T-cell (primary cell): ENCODE measurements around the gene CCNJL. TPM values are rescaled to one million over a fixed set of nuclear protein-coding genes. Genes with fewer than 3 reads are reported as not detected.

Source experiments
- ATAC-seq, 4 experiments: fragments of 200-7000 bp in 3 of 4; fragments of 150-1000 bp in 1 of 4; cut with Tn5 transposase; replicated peaks in 1 of 4; 1 replicate in 3 of 4; 2 replicates in 1 of 4; pipeline ENCODE4 v1.10.0; 2021; ENCODE audit warnings: moderate library complexity in 3 of 4, mild to moderate bottlenecking in 2 of 4, moderate number of reproducible peaks in 1 of 4
- CTCF ChIA-PET, 2 donors: fragments of 300-600 bp; sonication (Branson Sonifier 250); formaldehyde crosslinking; loops; one replicate each; lab custom pipeline; 2022; ENCODE audit warnings: antibody characterized with exemption in 2 of 2; lab: Charles Lee
- POLR2A ChIA-PET, 2 donors: fragments of 300-600 bp; sonication (Branson Sonifier 250); formaldehyde crosslinking; loops; one replicate each; lab custom pipeline; 2022; ENCODE audit warnings: antibody characterized with exemption in 2 of 2; lab: Charles Lee
- DNase-seq, 35 experiments: peaks; one replicate each; pipeline versions ENCODE4 v3.0.0 to v3.0.0-alpha.2; 2013 to 2023
- H3K27ac ChIP-seq: one replicate; pipeline ENCODE4 v1.5.1; 2013; ENCODE audit warnings: low read length
- H3K27me3 ChIP-seq, 2 experiments: replicated peaks in 1 of 2; 1 replicate in 1 of 2; 2 replicates in 1 of 2; pipeline versions ENCODE4 v1.6.1 to v1.7.0; 2013; ENCODE audit warnings: low read length in 1 of 2, mixed read lengths in 1 of 2; ENCODE audit not compliant: control insufficient read depth in 2 of 2, insufficient read depth in 2 of 2; ENCODE audit errors: extremely low read depth in 1 of 2
- H3K36me3 ChIP-seq, 2 donors: 1 replicate in 1 of 2; 2 replicates in 1 of 2; pipeline versions ENCODE4 v1.6.1 to v1.7.0; 2013; ENCODE audit warnings: low read length in 1 of 2; ENCODE audit not compliant: control insufficient read depth in 2 of 2, insufficient read depth in 1 of 2; ENCODE audit errors: extremely low read depth in 1 of 2
- H3K4me1 ChIP-seq, 2 experiments: 1 replicate in 1 of 2; 2 replicates in 1 of 2; pipeline versions ENCODE4 v1.6.1 to v1.7.0; 2013; ENCODE audit warnings: low read length in 2 of 2, mixed read lengths in 1 of 2; ENCODE audit not compliant: insufficient read depth in 2 of 2, control insufficient read depth in 1 of 2; ENCODE audit errors: extremely low read depth in 1 of 2
- H3K4me3 ChIP-seq, 2 donors: 1 replicate in 1 of 2; 2 replicates in 1 of 2; pipeline versions ENCODE4 v1.5.1 to v1.7.0; 2013; ENCODE audit warnings: mild to moderate bottlenecking in 2 of 2, low read length in 1 of 2, moderate library complexity in 1 of 2; ENCODE audit not compliant: control insufficient read depth in 1 of 2; ENCODE audit errors: extremely low read depth in 1 of 2
- H3K9me3 ChIP-seq: 2 replicates; pipeline ENCODE4 v1.7.0; 2013
- H3K27ac Mint-ChIP-seq, 2 donors: one replicate each; pipeline ENCODE4 v1.8.0; 2020 to 2021; ENCODE audit warnings: mild to moderate bottlenecking in 2 of 2, mixed read lengths in 2 of 2
- H3K27me3 Mint-ChIP-seq, 2 donors: one replicate each; pipeline ENCODE4 v1.8.0; 2021 to 2022; ENCODE audit warnings: mixed read lengths in 2 of 2
- H3K36me3 Mint-ChIP-seq: one replicate; pipeline ENCODE4 v1.8.0; 2021; ENCODE audit warnings: mixed read lengths
- H3K4me1 Mint-ChIP-seq, 3 donors: one replicate each; pipeline ENCODE4 v1.8.0; 2020 to 2022; ENCODE audit warnings: mixed read lengths in 3 of 3, mild to moderate bottlenecking in 1 of 3
- H3K4me3 Mint-ChIP-seq, 3 donors: one replicate each; pipeline ENCODE4 v1.8.0; 2020 to 2022; ENCODE audit warnings: mild to moderate bottlenecking in 3 of 3, mixed read lengths in 3 of 3, moderate library complexity in 3 of 3
- H3K9me3 Mint-ChIP-seq, 3 donors: one replicate each; pipeline ENCODE4 v1.8.0; 2020 to 2022; ENCODE audit warnings: mixed read lengths in 3 of 3
- WGBS: methylation state at CpG from one replicate; pipeline ENCODE4 v1.1.5; 2013; ENCODE audit warnings: missing lambda C conversion rate; ENCODE audit not compliant: insufficient coverage; 5-methylcytosine and 5-hydroxymethylcytosine counted together
- total RNA-seq, 35 experiments: library from RNA in 6 of 35; stranded (reverse) in 6 of 35; fragments of 120-200 nt in 1 of 35; gene quantifications; one replicate each; pipeline versions ENCODE4 v1.2.1 to v1.2.4 and lab custom pipeline; 2013 to 2026

CCNJL gene
- total RNA-seq, 5 donors from 2014 or later (not counting 1 experiment from before 2014, with no cell fraction given), result 0.33 to 0.41 (median 0.35) TPM; not detected in 2

DNA sequence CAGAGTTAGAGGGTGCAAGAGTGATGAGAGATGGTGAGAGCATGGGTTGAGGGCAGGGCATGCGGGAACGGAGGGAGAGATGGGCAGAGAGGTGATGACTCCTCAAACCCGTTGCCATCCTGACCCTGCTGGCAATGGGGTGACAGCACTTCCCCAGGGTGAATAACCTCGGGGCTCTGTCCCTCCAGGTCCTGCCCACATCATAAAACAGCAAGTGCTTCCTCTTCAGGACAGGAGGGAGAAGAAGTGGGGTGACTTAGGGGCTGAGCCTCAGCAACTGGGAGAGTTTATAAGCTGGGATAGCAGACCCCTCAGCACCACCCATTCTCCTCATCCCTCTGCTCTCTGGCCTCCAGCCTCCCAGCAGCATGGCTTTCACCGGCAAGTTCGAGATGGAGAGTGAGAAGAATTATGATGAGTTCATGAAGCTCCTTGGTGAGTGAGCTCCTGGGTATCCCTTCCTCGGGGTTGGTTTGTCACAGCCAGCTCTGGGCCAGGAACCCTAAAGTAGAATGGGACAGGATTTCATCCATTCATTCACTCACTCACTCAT lies 83.1 kb downstream of the CCNJL start, which contains the start of gene FABP6:
TSS of gene FABP6 (plus strand) at position 317 of the 553 bp plus-strand sequence. CDS start at position 369, 52 bp downstream.
- Mint-ChIP-seq H3K27ac (no peak within 1 kb of the TSS), H3K4me1 (no peaks in the 10 kb centered on the region)

DNA sequence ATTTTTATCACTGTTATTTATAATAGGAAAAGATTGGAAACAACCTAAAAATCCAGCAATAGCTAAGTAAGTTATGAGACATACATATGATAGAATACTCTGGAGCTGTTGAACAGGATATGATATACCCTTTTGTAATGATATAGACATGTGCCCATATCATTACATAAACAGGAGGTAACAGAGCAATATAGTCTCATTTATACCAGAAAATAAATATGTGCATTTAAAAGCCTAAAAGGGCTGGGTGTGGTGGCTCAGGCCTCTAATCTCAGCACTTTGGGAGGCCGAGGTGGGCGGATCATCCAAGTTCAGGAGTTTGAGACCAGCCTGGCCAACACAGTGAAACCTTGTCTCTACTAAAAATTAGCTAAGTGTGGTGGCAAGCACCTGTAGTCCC lies 85.4 kb downstream of the CCNJL start:
- ChIA-PET POLR2A (no interaction called here), CTCF (interaction anchor here in 1 of 2 donors (0.7 kb wide), 1 partner anchor 69 kb away, joined by 6 read pairs; no protein-coding TSS in a partner anchor)
- ATAC-seq (no peak), DNase-seq (no peak)
- Mint-ChIP-seq H3K4me1 (no peaks in the 10 kb centered on the region), H3K27ac (no peak overlapping the region), H3K9me3 (no peaks in the 10 kb centered on the region), H3K27me3 (no peaks in the 10 kb centered on the region), H3K4me3 (no peak overlapping the region), H3K36me3 (no peaks in the 10 kb centered on the region)
- no peak overlapping the region for H3K4me3 ChIP-seq
- H3K36me3 ChIP-seq, result no peaks in the 10 kb centered on the region
- H3K27me3 ChIP-seq, result peaks cover 0 to 2% of the 10 kb centered on the region in 2 experiments
- no CpG with 5 or more reads among the region's 2 CpGs for WGBS
- no peaks in the 10 kb centered on the region for H3K4me1 ChIP-seq
- no peak overlapping the region for H3K27ac ChIP-seq
- H3K9me3 ChIP-seq, result no peaks in the 10 kb centered on the region

More for the DNA sequence above, 83.1 kb downstream of the CCNJL start, which contains the start of gene FABP6:
- no peak for ATAC-seq
- no peaks in the 10 kb centered on the region for H3K4me1 ChIP-seq
- ChIA-PET CTCF (interaction anchor here in 1 of 2 donors (0.6 kb wide), 1 partner anchor 25 kb away, joined by 7 read pairs; no protein-coding TSS in a partner anchor), POLR2A (no interaction called here)
- H3K4me3 ChIP-seq, result no peak within 1 kb of the TSS
- H3K9me3 Mint-ChIP-seq, result no peaks in the 10 kb centered on the region
- H3K27me3 Mint-ChIP-seq, result no peaks in the 10 kb centered on the region
- H3K27ac ChIP-seq, result no peak within 1 kb of the TSS
- peaks cover 0 to 2% of the 10 kb centered on the region in 2 experiments for H3K27me3 ChIP-seq
- H3K9me3 ChIP-seq, result no peaks in the 10 kb centered on the region
- DNase-seq, result no peak
- 80% methylated on average over 1 of the region's 7 CpGs for WGBS
- no peaks in the 10 kb centered on the region for H3K36me3 ChIP-seq
- H3K36me3 Mint-ChIP-seq, result no peaks in the 10 kb centered on the region
- no peak within 1 kb of the TSS for H3K4me3 Mint-ChIP-seq

DNA sequence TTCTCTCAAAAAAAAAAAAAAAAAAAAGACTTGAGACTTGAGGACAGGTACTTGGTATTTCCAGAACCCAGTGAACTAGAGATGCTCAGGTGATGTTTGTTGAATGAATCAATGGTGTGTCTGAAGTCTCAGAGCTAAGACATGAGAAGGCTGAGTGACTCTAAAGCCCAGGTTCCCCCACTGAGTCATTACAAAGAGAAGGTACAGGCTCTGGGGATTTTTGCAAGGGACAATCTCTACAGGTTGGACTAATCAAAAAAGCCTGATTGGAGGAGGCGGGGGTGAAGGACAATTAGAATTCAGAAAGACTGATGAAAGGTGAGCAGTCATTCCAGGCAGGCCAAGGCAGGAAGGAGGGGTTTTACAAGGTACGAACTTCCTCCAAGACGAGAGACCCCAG lies 91.3 kb downstream of the CCNJL start:
- ATAC-seq (no peak), DNase-seq (no peak)
- H3K27ac Mint-ChIP-seq, result no peak overlapping the region
- POLR2A ChIA-PET, result no interaction called here
- no peak overlapping the region for H3K4me3 ChIP-seq
- peaks cover 0 to 5% of the 10 kb centered on the region in 2 donors for H3K27me3 Mint-ChIP-seq
- CTCF ChIA-PET, result interaction anchor here in 1 of 2 donors (0.7 kb wide), 2 partner anchors 9 to 25 kb away, joined by 4 to 5 read pairs; no protein-coding TSS in a partner anchor
- H3K27me3 ChIP-seq, result peaks cover 0 to 8% of the 10 kb centered on the region in 2 experiments
- H3K4me3 Mint-ChIP-seq, result no peak overlapping the region
- no peaks in the 10 kb centered on the region for H3K4me1 Mint-ChIP-seq
- H3K9me3 ChIP-seq, result no peaks in the 10 kb centered on the region
- H3K4me1 ChIP-seq, result no peaks in the 10 kb centered on the region
- no CpG with 5 or more reads among the region's 3 CpGs for WGBS
- no peak overlapping the region for H3K27ac ChIP-seq
- H3K9me3 Mint-ChIP-seq, result no peaks in the 10 kb centered on the region
- no peaks in the 10 kb centered on the region for H3K36me3 Mint-ChIP-seq
- H3K36me3 ChIP-seq, result no peaks in the 10 kb centered on the region

DNA sequence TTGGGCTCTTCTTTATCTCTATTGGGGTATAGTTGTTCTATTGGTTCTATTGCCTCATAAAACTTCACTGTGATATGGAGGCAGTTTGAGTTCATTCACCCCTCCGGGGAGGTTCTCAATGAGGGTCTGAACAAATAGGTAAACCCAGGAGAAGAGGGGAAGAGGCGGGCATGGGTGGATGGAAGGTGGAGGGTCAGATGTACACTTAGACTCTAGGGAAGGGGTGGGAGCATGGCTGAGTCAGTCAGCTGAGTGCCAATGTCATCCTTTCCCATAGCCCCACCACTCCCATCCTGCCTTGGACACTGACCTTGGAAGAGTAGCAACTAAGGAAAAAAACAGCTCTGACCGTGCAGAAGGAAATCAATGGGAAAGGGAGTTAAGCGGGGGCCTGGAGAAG lies 93.0 kb downstream of the CCNJL start:
- POLR2A ChIA-PET, result no interaction called here
- CTCF ChIA-PET, result no interaction called here
- WGBS, result 100% methylated on average over 1 of the region's 4 CpGs
- H3K4me3 ChIP-seq, result no peak overlapping the region
- no peaks in the 10 kb centered on the region for H3K4me1 ChIP-seq
- Mint-ChIP-seq H3K27ac (no peak overlapping the region), H3K4me1 (no peaks in the 10 kb centered on the region), H3K27me3 (peaks cover 5 to 7% of the 10 kb centered on the region in 2 donors), H3K4me3 (no peak overlapping the region), H3K36me3 (no peaks in the 10 kb centered on the region), H3K9me3 (no peaks in the 10 kb centered on the region)
- H3K9me3 ChIP-seq, result no peaks in the 10 kb centered on the region
- DNase-seq, result no peak
- peaks cover 0 to 8% of the 10 kb centered on the region in 2 experiments for H3K27me3 ChIP-seq
- no peak overlapping the region for H3K27ac ChIP-seq
- ATAC-seq, result no peak
- H3K36me3 ChIP-seq, result no peaks in the 10 kb centered on the region

DNA sequence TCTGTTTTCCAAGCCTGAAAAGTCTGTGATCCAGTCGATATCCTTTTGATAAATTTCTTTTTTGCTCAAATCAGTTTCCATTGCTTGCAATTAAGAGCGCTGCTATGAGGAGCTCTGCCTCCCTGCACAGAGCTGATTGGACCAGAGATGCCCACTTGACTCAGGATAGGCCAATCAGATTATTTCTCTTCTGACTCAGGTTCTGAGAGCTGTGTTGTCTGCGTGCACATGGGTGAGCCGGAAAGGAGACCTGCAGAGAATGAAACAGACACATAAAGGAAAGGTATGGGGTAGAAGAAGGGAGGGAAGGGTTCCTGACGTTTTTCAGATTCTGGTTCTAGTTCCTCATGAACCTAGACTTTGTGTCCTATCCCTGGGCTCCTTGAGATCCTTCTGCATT lies 98.8 kb downstream of the CCNJL start:
- Histone ChIP-seq H3K36me3 (no peaks in the 10 kb centered on the region), H3K27me3 (peaks cover 0 to 4% of the 10 kb centered on the region in 2 experiments), H3K27ac (no peak overlapping the region), H3K9me3 (no peaks in the 10 kb centered on the region), H3K4me3 (no peak overlapping the region), H3K4me1 (no peaks in the 10 kb centered on the region)
- ChIA-PET POLR2A (no interaction called here), CTCF (no interaction called here)
- H3K9me3 Mint-ChIP-seq, result no peaks in the 10 kb centered on the region
- peaks cover 0 to 7% of the 10 kb centered on the region in 2 donors for H3K27me3 Mint-ChIP-seq
- H3K36me3 Mint-ChIP-seq, result no peaks in the 10 kb centered on the region
- H3K4me3 Mint-ChIP-seq, result no peak overlapping the region
- DNase-seq (no peak), ATAC-seq (no peak)
- H3K4me1 Mint-ChIP-seq, result no peaks in the 10 kb centered on the region
- WGBS, result 61% methylated on average over 3 of the region's 5 CpGs
- H3K27ac Mint-ChIP-seq, result no peak overlapping the region

DNA sequence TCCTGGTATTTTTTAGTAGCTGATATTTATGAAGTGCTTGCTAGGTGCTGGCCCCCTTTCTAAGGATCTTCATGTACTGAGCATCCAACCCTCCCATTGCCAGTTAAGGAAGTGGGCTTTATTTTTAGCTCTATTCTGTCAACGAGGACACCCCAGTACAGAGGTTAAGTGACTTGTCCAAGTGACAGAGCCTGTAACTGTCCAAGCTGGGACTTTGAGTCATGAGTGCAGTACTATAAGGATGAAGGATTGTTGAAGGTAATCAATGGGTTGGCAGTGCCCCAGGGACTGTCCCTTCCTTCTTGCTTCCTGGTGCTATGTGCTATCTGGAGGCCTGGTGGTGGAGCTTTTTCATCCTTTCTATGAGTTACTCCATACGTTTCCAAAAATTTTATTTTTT lies 101.0 kb downstream of the CCNJL start:
- H3K27me3 ChIP-seq, result peaks cover 0 to 6% of the 10 kb centered on the region in 2 experiments
- no peaks in the 10 kb centered on the region for H3K9me3 Mint-ChIP-seq
- H3K27ac Mint-ChIP-seq, result no peak overlapping the region
- POLR2A ChIA-PET, result interaction anchor here in 1 of 2 donors (0.6 kb wide), 1 partner anchor 25 kb away, joined by 9 read pairs; no protein-coding TSS in a partner anchor
- CTCF ChIA-PET, result no interaction called here
- ATAC-seq (no peak), DNase-seq (no peak)
- H3K27ac ChIP-seq, result no peak overlapping the region
- no peaks in the 10 kb centered on the region for H3K4me1 Mint-ChIP-seq
- no peaks in the 10 kb centered on the region for H3K4me1 ChIP-seq
- H3K4me3 ChIP-seq, result no peak overlapping the region
- no peaks in the 10 kb centered on the region for H3K36me3 Mint-ChIP-seq
- H3K9me3 ChIP-seq, result no peaks in the 10 kb centered on the region
- H3K4me3 Mint-ChIP-seq, result no peak overlapping the region
- H3K36me3 ChIP-seq, result no peaks in the 10 kb centered on the region
- WGBS, result 100% methylated on average over 1 of the region's 2 CpGs
- H3K27me3 Mint-ChIP-seq, result peaks cover 0 to 7% of the 10 kb centered on the region in 2 donors
